Thyroid gland (tissue), 4 donors: Measurements from ENCODE around the gene TMEM259.
A peak's percentile ranks its signal among the peaks of the same experiment; 100 is the strongest.

Experiments used
- POLR2A ChIP-seq, 2 donors: fragments of 450-650 bp; IDR thresholded peaks; one replicate each; pipeline ENCODE4 v1.6.1; 2017; ENCODE audit warnings: antibody characterized with exemption in 2 of 2, mild to moderate bottlenecking in 2 of 2, moderate library complexity in 1 of 2
- TF ChIP-seq, protein P1 (sequence below), 6 experiments: fragments of 200-600 bp in 3 of 6; fragments of 450-650 bp in 3 of 6; sonication (generic) in 3 of 6; IDR thresholded peaks; one replicate each; pipeline ENCODE4 v1.5.1; 2016 to 2019; ENCODE audit warnings: antibody characterized with exemption in 6 of 6, mild to moderate bottlenecking in 2 of 6, inconsistent platforms in 1 of 6, moderate library complexity in 1 of 6

DNA sequence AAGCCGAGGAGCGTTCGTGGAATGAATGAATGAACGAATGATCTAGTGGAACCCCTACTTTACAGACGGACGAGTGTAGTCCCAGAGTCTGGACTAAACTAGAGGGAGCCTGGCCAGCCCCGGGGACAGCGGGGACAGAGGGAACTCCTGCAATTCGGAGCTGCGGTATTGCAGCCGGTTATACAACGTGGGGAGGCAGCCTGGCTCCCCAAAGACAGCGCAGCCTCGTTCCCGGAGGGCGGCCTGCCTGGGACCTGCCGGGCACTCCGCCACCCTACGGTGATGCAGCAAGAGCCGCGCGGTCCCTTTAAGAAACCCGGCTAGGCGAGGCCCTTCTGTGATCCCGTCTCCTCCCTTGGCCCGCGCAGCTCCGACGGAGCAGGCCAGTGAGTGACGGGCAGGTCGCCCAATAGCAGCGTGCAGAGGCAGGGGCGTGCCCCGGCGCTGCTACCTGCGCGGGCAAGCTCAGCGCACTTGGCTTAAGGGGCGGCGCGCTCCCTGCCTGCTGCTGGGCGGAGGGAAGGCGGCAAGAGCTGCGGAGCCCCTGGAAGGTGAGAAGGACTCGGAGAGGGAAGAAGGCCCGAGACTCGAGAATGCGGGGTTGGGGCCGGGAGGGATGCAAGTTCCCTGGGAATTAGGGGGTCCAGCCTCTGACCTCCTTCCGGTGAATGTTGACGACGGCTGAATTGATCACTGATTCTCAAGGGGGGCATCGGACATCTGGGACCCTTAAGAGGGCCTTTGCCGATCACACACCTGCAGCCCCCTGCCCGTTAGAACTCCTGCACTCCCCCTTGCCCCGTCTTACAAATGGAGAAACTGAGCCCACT lies 18.9 kb upstream of the TMEM259 start, which contains the start of gene ABCA7:
- TF ChIP-seq, protein P1, sequence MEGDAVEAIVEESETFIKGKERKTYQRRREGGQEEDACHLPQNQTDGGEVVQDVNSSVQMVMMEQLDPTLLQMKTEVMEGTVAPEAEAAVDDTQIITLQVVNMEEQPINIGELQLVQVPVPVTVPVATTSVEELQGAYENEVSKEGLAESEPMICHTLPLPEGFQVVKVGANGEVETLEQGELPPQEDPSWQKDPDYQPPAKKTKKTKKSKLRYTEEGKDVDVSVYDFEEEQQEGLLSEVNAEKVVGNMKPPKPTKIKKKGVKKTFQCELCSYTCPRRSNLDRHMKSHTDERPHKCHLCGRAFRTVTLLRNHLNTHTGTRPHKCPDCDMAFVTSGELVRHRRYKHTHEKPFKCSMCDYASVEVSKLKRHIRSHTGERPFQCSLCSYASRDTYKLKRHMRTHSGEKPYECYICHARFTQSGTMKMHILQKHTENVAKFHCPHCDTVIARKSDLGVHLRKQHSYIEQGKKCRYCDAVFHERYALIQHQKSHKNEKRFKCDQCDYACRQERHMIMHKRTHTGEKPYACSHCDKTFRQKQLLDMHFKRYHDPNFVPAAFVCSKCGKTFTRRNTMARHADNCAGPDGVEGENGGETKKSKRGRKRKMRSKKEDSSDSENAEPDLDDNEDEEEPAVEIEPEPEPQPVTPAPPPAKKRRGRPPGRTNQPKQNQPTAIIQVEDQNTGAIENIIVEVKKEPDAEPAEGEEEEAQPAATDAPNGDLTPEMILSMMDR (IDR thresholded peaks at IDR 0.05), result peak in 1 of 6 experiments; percentile 28
- TF ChIP-seq POLR2A (IDR thresholded peaks at IDR 0.05), result peak; percentile 22 to 87
